IMR-90 (cell line): ENCODE data around the gene SPI1. TPM values are rescaled to one million over a fixed set of nuclear protein-coding genes. Genes with fewer than 3 reads are reported as not detected.

Experiments
- ATAC-seq: fragments of 200-7000 bp; cut with Tn5 transposase; 2 replicates; pipeline ENCODE4 v1.9.1; 2020; ENCODE audit warnings: low read depth, mild to moderate bottlenecking, moderate library complexity
- BruUV-seq: library from RNA; stranded (reverse); fragments of 400-500 nt; replicated peaks from 2 replicates; lab custom pipeline; 2021; lab: Mats Ljungman, UMichigan
- CTCF ChIA-PET: fragments of 300-600 bp; formaldehyde crosslinking; extraction: SDS; loops from one replicate; lab custom pipeline; 2021; ENCODE audit warnings: antibody characterized with exemption; lab: Yijun Ruan, JAX
- POLR2A ChIA-PET: fragments of 300-600 bp; sonication (Branson Sonifier 250); formaldehyde crosslinking; loops from one replicate; lab custom pipeline; 2022; ENCODE audit warnings: antibody characterized with exemption; ENCODE audit not compliant: unreplicated experiment; lab: Charles Lee
- DNase-seq: peaks from one replicate; pipeline ENCODE4 v3.0.0; 2013
- H2AFZ ChIP-seq: replicated peaks from 2 replicates; pipeline ENCODE3; 2013; ENCODE audit warnings: low read length, mild to moderate bottlenecking; ENCODE audit not compliant: poor library complexity
- H2AK5ac ChIP-seq: 2 replicates; pipeline ENCODE4 v1.6.1; 2013; ENCODE audit warnings: low read depth, low read length, inconsistent platforms
- H2AK9ac ChIP-seq: replicated peaks from 2 replicates; pipeline ENCODE3; 2013; ENCODE audit warnings: mild to moderate bottlenecking, low read depth, low read length, moderate library complexity; ENCODE audit not compliant: poor library complexity
- H2BK120ac ChIP-seq: 2 replicates; pipeline ENCODE4 v1.6.1; 2013; ENCODE audit warnings: low read depth, low read length, inconsistent platforms
- H2BK15ac ChIP-seq: 3 replicates; pipeline ENCODE4 v1.6.1; 2013; ENCODE audit warnings: low read depth, low read length, inconsistent platforms
- H2BK20ac ChIP-seq: 2 replicates; pipeline ENCODE4 v1.6.1; 2013; ENCODE audit warnings: low read depth, mild to moderate bottlenecking, inconsistent platforms, low read length, moderate library complexity
- H2BK5ac ChIP-seq: 2 replicates; pipeline ENCODE4 v1.6.1; 2013; ENCODE audit warnings: mild to moderate bottlenecking, low read depth, low read length, inconsistent platforms; ENCODE audit not compliant: poor library complexity, severe bottlenecking
- H3K14ac ChIP-seq: replicated peaks from 2 replicates; pipeline ENCODE4 v1.6.1; 2013; ENCODE audit warnings: low read depth, low read length, inconsistent platforms
- H3K18ac ChIP-seq: 2 replicates; pipeline ENCODE4 v1.6.1; 2013; ENCODE audit warnings: low read depth, low read length, control low read depth
- H3K23ac ChIP-seq: 2 replicates; pipeline ENCODE4 v1.6.1; 2013; ENCODE audit warnings: low read depth, low read length, inconsistent platforms
- H3K27ac ChIP-seq: 2 replicates; pipeline ENCODE4 v1.5.1; 2013; ENCODE audit warnings: mild to moderate bottlenecking, control low read depth, low read length; ENCODE audit not compliant: insufficient read depth
- H3K27me3 ChIP-seq: 2 replicates; pipeline ENCODE4 v1.6.1; 2013; ENCODE audit warnings: low read length; ENCODE audit not compliant: control insufficient read depth, insufficient read depth
- H3K36me3 ChIP-seq: 2 replicates; pipeline ENCODE4 v1.6.1; 2013; ENCODE audit warnings: low read length, mixed read lengths; ENCODE audit not compliant: control insufficient read depth, insufficient read depth
- H3K4ac ChIP-seq: 2 replicates; pipeline ENCODE4 v1.6.1; 2013; ENCODE audit warnings: low read depth, low read length, inconsistent platforms
- H3K4me1 ChIP-seq: 2 replicates; pipeline ENCODE4 v1.6.1; 2013; ENCODE audit warnings: low read length, mixed read lengths; ENCODE audit not compliant: control insufficient read depth, insufficient read depth
- H3K4me2 ChIP-seq: 2 replicates; pipeline ENCODE4 v1.6.1; 2013; ENCODE audit warnings: low read depth, mild to moderate bottlenecking, control low read depth, low read length, moderate library complexity
- H3K4me3 ChIP-seq: 2 replicates; pipeline ENCODE4 v1.5.1; 2013; ENCODE audit warnings: low read depth, mild to moderate bottlenecking, control low read depth, low read length, moderate library complexity; ENCODE audit not compliant: insufficient read depth
- H3K56ac ChIP-seq: 2 replicates; pipeline ENCODE4 v1.6.1; 2013; ENCODE audit warnings: low read length, inconsistent platforms; ENCODE audit not compliant: insufficient read depth; ENCODE audit errors: extremely low read depth
- H3K79me1 ChIP-seq, 2 experiments: 2 replicates each; pipeline ENCODE4 v1.6.1; 2013; ENCODE audit warnings: low read length in 2 of 2, inconsistent platforms in 1 of 2, low read depth in 1 of 2
- H3K9ac ChIP-seq: 2 replicates; pipeline ENCODE4 v1.6.1; 2013; ENCODE audit warnings: low read depth, low read length, control low read depth
- H3K9me1 ChIP-seq: 2 replicates; pipeline ENCODE4 v1.6.1; 2013; ENCODE audit warnings: low read length, inconsistent platforms; ENCODE audit not compliant: insufficient read depth
- H3K9me3 ChIP-seq: 2 replicates; pipeline ENCODE4 v1.6.1; 2013; ENCODE audit warnings: low read length; ENCODE audit not compliant: control insufficient read depth, insufficient read depth
- H4K20me1 ChIP-seq: 2 replicates; pipeline ENCODE4 v1.6.1; 2013; ENCODE audit warnings: low read length, inconsistent platforms; ENCODE audit not compliant: insufficient read depth
- H4K5ac ChIP-seq: 2 replicates; pipeline ENCODE4 v1.6.1; 2013; ENCODE audit warnings: mild to moderate bottlenecking, low read depth, low read length, control low read depth
- H4K8ac ChIP-seq, 2 experiments: 2 replicates each; pipeline ENCODE4 v1.6.1; 2013; ENCODE audit warnings: low read depth in 2 of 2, low read length in 2 of 2, control low read depth in 1 of 2, inconsistent platforms in 1 of 2
- H4K91ac ChIP-seq: 2 replicates; pipeline ENCODE4 v1.6.1; 2013; ENCODE audit warnings: low read depth, low read length, inconsistent platforms; ENCODE audit not compliant: insufficient read depth
- FOS ChIP-seq: fragments of 150-350 bp; IDR thresholded peaks from 2 replicates; pipeline ENCODE4 v1.6.1; 2016; ENCODE audit warnings: low read depth, low read length
- MAZ ChIP-seq: IDR thresholded peaks from 2 replicates; pipeline ENCODE4 v1.6.1; 2012; ENCODE audit warnings: low read depth, mild to moderate bottlenecking, low read length, improper control_type of control experiment, moderate library complexity, borderline replicate concordance
- MXI1 ChIP-seq: IDR thresholded peaks from 2 replicates; pipeline ENCODE4 v1.6.1; 2012; ENCODE audit warnings: low read depth, mild to moderate bottlenecking, low read length, moderate library complexity, borderline replicate concordance
- RCOR1 ChIP-seq: IDR thresholded peaks from 2 replicates; pipeline ENCODE4 v1.6.1; 2012; ENCODE audit warnings: mild to moderate bottlenecking, low read length, improper control_type of control experiment; ENCODE audit not compliant: insufficient replicate concordance
- SMC3 ChIP-seq: fragments of 150-350 bp; IDR thresholded peaks from 2 replicates; pipeline ENCODE4 v1.6.1; 2016; ENCODE audit warnings: low read depth, mild to moderate bottlenecking, antibody characterized with exemption, low read length, moderate library complexity
- WGBS, 2 experiments: methylation state at CpG; one replicate each; pipeline versions ENCODE4 v1.1.5 to v1.1.7; 2013; ENCODE audit warnings: missing lambda C conversion rate in 2 of 2; ENCODE audit not compliant: insufficient read length in 1 of 2; ENCODE audit errors: extremely low coverage in 2 of 2; 5-methylcytosine and 5-hydroxymethylcytosine counted together
- dilution Hi-C: fragments of 300-500 bp; cut with HindIII; formaldehyde crosslinking; loops from one replicate; pipeline ENCODE4 v1.14.3; 2018; ENCODE audit warnings: low sequenced_read_pairs; ENCODE audit not compliant: unreplicated experiment
- in situ Hi-C: fragments of 300-500 bp; cut with MboI; formaldehyde crosslinking; loops from 3 replicates; pipeline ENCODE4 v1.14.3; 2019; ENCODE audit warnings: low sequenced_read_pairs, inconsistent platforms, mixed read lengths
- intact Hi-C: fragments of 100-400 bp; cut with micrococcal nuclease; formaldehyde crosslinking; loops from 2 replicates; pipeline ENCODE4 v1.10.0; 2022
- polyA plus RNA-seq, 3 experiments: library from polyadenylated mRNA; depleted of rRNA; stranded (reverse); fragments of >200 nt; gene quantifications; 2 replicates each; pipeline ENCODE4 v1.2.3, GENCODE V29; 2012; ENCODE audit warnings: low replicate concordance in 1 of 3
- total RNA-seq: library from RNA; depleted of rRNA; stranded (reverse); fragments of >200 nt; gene quantifications from 2 replicates; pipeline ENCODE4 v1.2.3, GENCODE V29; 2012

SPI1 gene
- total and polyA plus RNA-seq, 2 of the 4 experiments (the other 2 are of a cell fraction): not detected

DNA sequence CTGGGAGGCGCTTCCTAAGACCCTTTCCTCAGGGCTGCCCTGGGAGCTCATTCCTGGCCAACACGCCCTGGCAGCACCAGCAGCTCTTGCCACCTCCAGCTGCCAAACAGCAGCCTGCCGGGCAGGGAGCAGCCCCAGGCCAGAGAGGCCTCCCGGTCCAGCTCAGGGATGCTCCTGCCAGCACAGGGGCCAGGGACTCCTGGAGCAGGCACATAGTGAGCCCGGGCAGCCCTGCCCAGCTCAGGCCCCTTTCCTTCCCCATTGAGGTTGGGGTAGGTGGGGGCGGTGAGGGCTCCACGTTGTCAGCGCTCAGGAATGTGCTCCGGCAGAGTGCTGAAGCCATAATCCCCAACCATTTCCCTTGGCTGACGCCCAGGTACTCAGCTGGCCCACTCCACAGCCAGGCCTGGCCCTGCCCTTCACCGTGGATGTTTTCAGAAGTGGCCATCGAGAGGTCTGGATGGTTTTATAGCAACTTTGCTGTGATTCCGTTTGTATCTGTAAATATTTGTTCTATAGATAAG, 37.7 kb upstream of the SPI1 start:
- Histone ChIP-seq H3K4me3 (no peak overlapping the region), H3K4me1 (peaks cover 42% of the 10 kb centered on the region)
- ATAC-seq: peak; percentile 80

More for the DNA sequence above, 37.7 kb upstream of the SPI1 start:
- Histone ChIP-seq H3K14ac (peak overlapping the region; percentile 82), H2BK120ac (peak overlapping the region; percentile 93), H3K9me1 (peaks cover 6% of the 10 kb centered on the region; the same call in 1 of the 2 replicates), H3K36me3 (peaks cover 74% of the 10 kb centered on the region), H3K27me3 (no peaks in the 10 kb centered on the region), H3K4me2 (peak overlapping the region; percentile 9; the same call in 1 of the 2 replicates), H3K56ac (peak overlapping the region; percentile 70), H3K18ac (peak overlapping the region; percentile 72), H3K4ac (peak overlapping the region; percentile 94), H2AK9ac (peak overlapping the region; percentile 93), H2BK5ac (peak overlapping the region; percentile 99), H3K79me1 (peaks cover 27 to 67% of the 10 kb centered on the region in 2 experiments; a peak in 3 of 4 replicates), H2AK5ac (peak overlapping the region; percentile 99), H4K20me1 (peaks cover 17% of the 10 kb centered on the region; the same call in 1 of the 2 replicates), H3K9me3 (no peaks in the 10 kb centered on the region), H2BK15ac (peak overlapping the region; percentile 60; the same call in 2 of the 3 replicates), H3K23ac (peak overlapping the region; percentile 82), H3K9ac (peak overlapping the region; percentile 57), H3K27ac (peak overlapping the region; percentile 99), H4K91ac (peak overlapping the region; percentile 91), H4K8ac (peak overlapping the region; percentile 37 to 93; a peak in 3 of 4 replicates), H4K5ac (peak overlapping the region; percentile 80), H2BK20ac (peak overlapping the region; percentile 85), H2AFZ (peak overlapping the region; percentile 16)
- 14% methylated on average over 1 of the region's 13 CpGs; no CpG with 5 or more reads in 1 of the 2 experiments for WGBS, 2 experiments
- dilution Hi-C loops (no loop called here), intact Hi-C loops (no loop called here), in situ Hi-C loops (no loop called here)
- BruUV-seq: TSS peak; percentile 63
- ChIA-PET CTCF (interaction anchor here (0.6 to 0.9 kb wide), 2 partner anchors 42 to 202 kb away, joined by 3 read pairs; no protein-coding TSS in a partner anchor), POLR2A (interaction anchor here (0.6 kb wide), 1 partner anchor 11 kb away, joined by 3 read pairs; no protein-coding TSS in a partner anchor)
- peak; percentile 96 for DNase-seq
- TF ChIP-seq FOS: peak; percentile 52
- TF ChIP-seq SMC3: peak; percentile 12; the same call in 1 of the 2 replicates
- TF ChIP-seq RCOR1: no peak
- TF ChIP-seq MAZ: peak; percentile 93
- peak; percentile 65; the same call in 1 of the 2 replicates for TF ChIP-seq MXI1
